Activated naive CD8-positive, alpha-beta T cell (primary cell): Measurements from ENCODE around the gene FASN.

Source experiments
- H3K27ac Mint-ChIP-seq: one replicate; pipeline ENCODE4 v1.8.0; 2021; ENCODE audit warnings: mixed read lengths
- H3K27me3 Mint-ChIP-seq: one replicate; pipeline ENCODE4 v1.8.0; 2021; ENCODE audit warnings: mixed read lengths
- H3K36me3 Mint-ChIP-seq: one replicate; pipeline ENCODE4 v1.8.0; 2021; ENCODE audit warnings: mixed read lengths
- H3K4me1 Mint-ChIP-seq: one replicate; pipeline ENCODE4 v1.8.0; 2021; ENCODE audit warnings: low read depth, mixed read lengths
- H3K4me3 Mint-ChIP-seq: one replicate; pipeline ENCODE4 v1.8.0; 2021; ENCODE audit warnings: mild to moderate bottlenecking, mixed read lengths
- H3K9me3 Mint-ChIP-seq: one replicate; pipeline ENCODE4 v1.8.0; 2021; ENCODE audit warnings: low read depth, mixed read lengths

FASN gene

DNA sequence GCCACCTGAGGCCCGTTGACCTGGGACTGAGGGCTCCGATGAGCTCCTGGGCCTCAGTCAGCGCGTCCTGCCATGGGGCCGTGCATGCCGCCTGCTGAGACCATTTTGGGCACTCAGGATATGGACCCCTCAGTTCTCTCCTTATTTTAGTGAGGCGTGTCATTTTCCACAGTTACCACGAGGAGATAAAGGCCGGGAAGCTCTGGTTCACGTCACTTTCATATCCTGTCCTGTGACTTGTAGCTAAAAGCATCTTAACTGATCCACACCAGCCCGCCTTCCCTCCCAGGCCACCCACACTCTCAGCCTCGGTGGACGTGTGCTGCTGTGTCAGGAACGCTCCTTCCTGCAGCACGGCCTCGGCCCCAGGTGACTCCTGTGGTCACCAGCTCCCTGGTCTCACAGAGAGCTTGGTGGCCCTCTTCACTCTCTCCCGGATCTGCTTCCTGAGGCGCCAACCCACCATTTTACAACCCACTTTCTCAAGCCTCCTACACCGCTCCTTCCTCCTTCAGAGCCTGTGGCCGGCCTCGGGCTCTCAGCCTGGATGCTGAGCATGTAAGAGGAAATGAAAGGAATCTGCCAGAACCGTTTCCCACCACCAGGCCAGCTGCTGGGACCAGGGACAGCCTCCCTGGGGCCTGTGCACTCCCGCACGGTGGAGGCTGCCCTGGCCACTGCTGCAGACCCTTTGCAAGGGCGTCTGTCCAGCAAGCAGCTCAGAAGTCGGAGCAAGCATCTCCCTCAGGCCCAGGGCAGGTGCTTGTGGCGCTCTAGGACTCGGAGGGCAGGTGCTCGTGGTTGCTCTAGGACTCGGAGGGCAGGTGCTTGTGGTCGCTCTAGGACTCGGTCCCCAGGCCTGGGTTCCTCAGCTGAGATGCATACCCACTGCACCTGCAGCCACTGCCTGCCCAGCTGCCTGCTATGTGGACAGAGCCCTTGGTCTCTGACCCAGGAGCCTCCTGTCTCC lies 23.9 kb upstream of the FASN start:
- Mint-ChIP-seq H3K9me3 (no peaks in the 10 kb centered on the region), H3K4me1 (peaks cover 64% of the 10 kb centered on the region), H3K27ac (peak overlapping the region; percentile 88), H3K27me3 (no peaks in the 10 kb centered on the region), H3K4me3 (peak overlapping the region; percentile 52), H3K36me3 (peaks cover 2% of the 10 kb centered on the region)

DNA sequence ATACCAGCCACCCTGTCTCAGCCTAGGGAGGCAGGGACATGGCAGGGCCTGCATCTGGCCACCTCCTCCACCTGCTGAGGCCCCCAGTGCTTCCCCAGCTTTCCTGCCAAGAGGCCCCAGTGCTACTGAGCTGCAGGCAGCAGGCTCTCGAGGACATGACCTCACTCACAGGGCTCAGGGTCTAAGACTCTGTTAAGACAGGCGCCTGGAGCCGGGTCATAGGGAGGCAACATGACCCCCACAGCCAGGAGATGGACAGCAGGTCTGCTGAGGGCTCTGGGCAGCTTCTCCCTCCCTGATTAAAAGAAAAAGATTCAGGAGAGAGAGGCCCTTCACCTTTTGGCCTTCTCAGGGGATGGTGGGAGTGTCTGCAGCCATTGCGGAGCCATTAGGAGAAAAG lies 23.2 kb upstream of the FASN start:
- no peaks in the 10 kb centered on the region for H3K27me3 Mint-ChIP-seq
- no peak overlapping the region for H3K4me3 Mint-ChIP-seq
- H3K9me3 Mint-ChIP-seq = no peaks in the 10 kb centered on the region
- no peak overlapping the region for H3K27ac Mint-ChIP-seq
- H3K4me1 Mint-ChIP-seq = peaks cover 57% of the 10 kb centered on the region
- H3K36me3 Mint-ChIP-seq = peaks cover 2% of the 10 kb centered on the region

DNA sequence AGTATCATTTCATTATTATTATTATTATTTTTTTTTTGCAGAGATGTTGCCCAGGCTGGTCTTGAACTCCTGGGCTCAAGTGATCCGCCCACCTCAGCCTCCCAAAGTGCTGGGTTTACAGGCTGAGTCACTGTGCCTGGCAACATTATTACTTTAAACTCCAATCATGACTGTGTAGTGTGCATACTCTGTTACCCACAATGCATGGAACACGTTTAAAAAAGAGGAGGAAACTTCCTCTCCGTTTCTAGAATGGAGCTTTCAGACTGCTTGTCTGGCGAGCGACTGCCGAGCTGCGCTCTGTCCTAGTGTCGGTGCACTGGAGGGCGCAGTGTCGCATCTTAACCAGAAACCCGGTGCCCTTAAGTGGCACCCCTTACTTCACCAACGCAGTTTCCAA lies 22.1 kb upstream of the FASN start:
- Mint-ChIP-seq H3K9me3 (no peaks in the 10 kb centered on the region), H3K4me3 (peak overlapping the region; percentile 48), H3K27ac (peak overlapping the region; percentile 83), H3K36me3 (peaks cover 2% of the 10 kb centered on the region), H3K27me3 (no peaks in the 10 kb centered on the region), H3K4me1 (peaks cover 50% of the 10 kb centered on the region)

GRCh38 chr17:82118815-82119380 lies 20.9 kb upstream of the FASN start:
- Mint-ChIP-seq H3K27ac (peak overlapping the region; percentile 16), H3K4me1 (peaks cover 38% of the 10 kb centered on the region), H3K9me3 (no peaks in the 10 kb centered on the region)

DNA sequence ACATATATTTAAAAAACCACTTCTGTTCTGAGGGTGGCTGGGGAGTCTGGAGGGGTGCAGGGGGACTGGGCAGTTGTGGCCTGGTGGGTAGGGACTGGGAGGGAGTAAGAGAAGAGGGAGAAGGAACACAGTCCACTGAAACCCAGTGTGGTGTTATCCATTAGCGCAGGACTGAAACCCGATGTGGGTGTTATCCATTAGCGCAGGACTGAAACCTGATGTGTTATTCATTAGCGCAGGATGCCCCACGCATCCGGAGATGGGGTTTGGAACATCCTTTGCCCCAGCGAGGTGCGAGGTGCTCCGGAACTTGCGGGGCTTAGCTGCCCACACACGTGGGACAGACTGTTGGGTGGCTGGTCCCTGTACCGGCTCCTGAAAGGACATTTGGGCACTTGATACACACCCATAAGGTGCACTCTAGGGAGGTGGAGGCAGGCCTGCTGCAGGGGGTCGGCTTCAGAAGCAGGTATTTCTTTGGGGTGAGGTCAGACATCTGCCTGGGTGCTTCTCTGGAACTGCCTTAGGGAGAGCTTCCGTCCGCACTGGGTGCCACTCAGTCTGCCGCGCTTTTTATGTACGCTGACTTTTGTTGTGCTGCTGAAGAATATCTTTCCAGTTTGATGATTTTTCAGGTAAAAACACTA lies 20.3 kb upstream of the FASN start:
- Mint-ChIP-seq H3K4me3 (no peak overlapping the region), H3K4me1 (peaks cover 33% of the 10 kb centered on the region), H3K27me3 (no peaks in the 10 kb centered on the region), H3K9me3 (no peaks in the 10 kb centered on the region), H3K36me3 (no peaks in the 10 kb centered on the region), H3K27ac (no peak overlapping the region)

More at GRCh38 chr17:82118815-82119380, 20.9 kb upstream of the FASN start:
- H3K27me3 Mint-ChIP-seq = no peaks in the 10 kb centered on the region
- H3K36me3 Mint-ChIP-seq = no peaks in the 10 kb centered on the region
- H3K4me3 Mint-ChIP-seq = no peak overlapping the region

DNA sequence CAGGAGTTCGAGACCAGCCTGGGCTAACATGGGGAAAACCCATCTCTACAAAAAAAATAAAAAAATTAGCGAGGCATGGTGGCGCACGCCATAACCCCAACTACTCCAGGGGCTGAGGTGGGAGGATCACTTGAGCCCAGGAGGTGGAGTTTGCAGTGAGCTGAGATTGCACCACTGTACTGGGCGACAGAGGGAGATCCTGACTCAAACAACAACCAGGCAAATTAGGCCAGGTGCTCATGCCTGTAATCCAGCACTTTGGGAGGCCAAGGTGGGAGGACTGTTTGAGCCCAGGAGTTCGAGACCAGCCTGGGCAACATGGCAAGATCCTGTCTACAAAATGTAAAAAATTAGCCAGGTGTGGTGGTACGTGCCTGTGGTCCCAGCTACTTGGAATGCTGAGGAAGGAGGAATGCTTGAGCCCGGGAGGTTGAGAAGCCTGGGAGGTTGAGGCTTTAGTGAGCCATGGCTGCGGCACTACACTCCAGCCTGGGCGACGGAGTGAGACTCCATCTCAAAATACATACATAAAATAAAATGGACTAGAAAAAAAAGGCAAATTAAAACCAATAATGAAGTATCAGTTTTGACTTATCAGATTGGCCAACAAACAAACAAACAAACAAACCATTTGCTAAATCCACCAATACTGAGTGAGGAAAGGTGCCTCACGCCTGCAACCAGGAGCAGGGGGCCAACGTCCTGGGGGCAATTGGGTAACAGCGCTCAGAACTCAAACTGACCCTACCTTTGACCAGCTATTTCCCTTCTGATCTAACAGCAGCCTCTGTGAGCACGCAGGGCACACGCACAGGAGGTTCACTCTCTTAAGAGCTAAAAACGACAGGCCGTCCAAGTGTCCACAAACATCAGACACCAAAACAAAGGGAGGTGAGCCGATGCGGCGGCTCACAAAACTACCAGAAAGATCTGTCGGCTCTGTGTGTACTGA lies 19.4 kb upstream of the FASN start:
- H3K27ac Mint-ChIP-seq = no peak overlapping the region
- H3K27me3 Mint-ChIP-seq = no peaks in the 10 kb centered on the region
- no peaks in the 10 kb centered on the region for H3K36me3 Mint-ChIP-seq
- H3K9me3 Mint-ChIP-seq = no peaks in the 10 kb centered on the region
- H3K4me1 Mint-ChIP-seq = peaks cover 27% of the 10 kb centered on the region
- H3K4me3 Mint-ChIP-seq = no peak overlapping the region

- no peak overlapping the region for H3K4me3 Mint-ChIP-seq
- no peak overlapping the region for H3K27ac Mint-ChIP-seq
- H3K4me1 Mint-ChIP-seq = peaks cover 17% of the 10 kb centered on the region
- no peaks in the 10 kb centered on the region for H3K9me3 Mint-ChIP-seq
- no peaks in the 10 kb centered on the region for H3K36me3 Mint-ChIP-seq
- no peaks in the 10 kb centered on the region for H3K27me3 Mint-ChIP-seq
Observed at GRCh38 chr17:82116246-82116645, 18.2 kb upstream of the FASN start.

DNA sequence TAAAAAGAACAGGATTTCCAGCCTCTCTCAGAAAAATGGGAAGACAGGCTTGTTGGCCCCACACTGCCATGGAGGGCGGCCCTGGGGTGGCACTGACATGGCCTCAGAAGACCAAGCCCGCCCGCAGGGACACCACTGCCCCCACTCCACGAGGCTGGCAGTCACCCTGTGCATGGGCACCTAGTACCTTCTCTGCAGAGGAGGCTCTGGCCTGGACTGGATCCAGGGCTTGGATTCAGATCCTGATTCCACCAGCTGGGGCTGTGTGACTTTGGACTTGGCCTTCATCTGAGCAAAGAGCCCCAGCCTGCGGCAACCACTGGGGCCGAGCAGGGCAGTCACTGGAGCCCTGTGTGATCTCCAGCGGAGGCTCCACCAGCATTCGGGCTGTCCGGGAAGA lies 16.8 kb upstream of the FASN start:
- H3K27ac Mint-ChIP-seq = no peak overlapping the region
- peaks cover 19% of the 10 kb centered on the region for H3K4me1 Mint-ChIP-seq
- no peaks in the 10 kb centered on the region for H3K36me3 Mint-ChIP-seq
- H3K9me3 Mint-ChIP-seq = no peaks in the 10 kb centered on the region
- no peak overlapping the region for H3K4me3 Mint-ChIP-seq
- H3K27me3 Mint-ChIP-seq = no peaks in the 10 kb centered on the region

DNA sequence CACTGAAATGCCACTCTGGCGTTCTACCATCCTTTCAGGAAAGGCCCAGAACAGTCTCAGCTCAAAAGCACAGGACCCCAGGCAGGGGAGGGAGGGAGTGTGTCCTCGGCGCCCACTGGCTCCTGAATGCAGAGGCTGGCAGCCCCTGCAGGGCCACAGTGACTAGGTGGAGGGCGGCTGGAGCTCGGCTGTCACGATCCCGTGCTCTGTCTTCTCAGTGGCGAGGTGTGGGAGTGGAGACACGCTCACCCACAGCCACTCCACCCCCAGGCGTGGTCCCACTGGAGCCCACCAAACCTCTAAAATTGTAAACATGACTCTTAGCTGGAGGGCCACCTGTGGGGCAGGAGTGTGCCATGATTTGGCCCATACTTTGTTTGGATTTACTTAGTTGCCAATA lies 16.4 kb upstream of the FASN start:
- Mint-ChIP-seq H3K27me3 (no peaks in the 10 kb centered on the region), H3K36me3 (no peaks in the 10 kb centered on the region), H3K27ac (no peak overlapping the region), H3K9me3 (no peaks in the 10 kb centered on the region), H3K4me3 (no peak overlapping the region), H3K4me1 (peaks cover 15% of the 10 kb centered on the region)

DNA sequence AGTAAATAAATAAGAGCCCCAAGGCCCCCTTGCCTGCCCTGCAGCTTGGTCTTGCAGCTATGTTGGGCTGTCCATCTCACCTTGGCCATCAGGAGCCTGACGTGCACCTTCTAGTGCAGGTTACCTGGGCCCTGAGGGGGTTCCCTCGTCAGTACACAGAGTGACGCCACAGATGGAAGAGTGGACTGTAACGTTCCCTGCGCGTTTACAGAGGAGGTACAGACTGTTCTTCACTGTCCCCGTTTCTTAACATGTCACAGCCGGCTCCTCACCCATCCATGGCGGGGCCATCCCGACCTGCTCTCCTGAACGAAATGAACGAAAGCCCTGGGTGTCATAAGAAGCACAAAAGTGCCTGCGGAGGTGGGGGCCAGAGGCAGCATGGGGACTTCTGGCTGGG lies 15.9 kb upstream of the FASN start:
- Mint-ChIP-seq H3K4me1 (peaks cover 12% of the 10 kb centered on the region), H3K36me3 (no peaks in the 10 kb centered on the region), H3K4me3 (no peak overlapping the region), H3K27ac (no peak overlapping the region), H3K9me3 (no peaks in the 10 kb centered on the region), H3K27me3 (no peaks in the 10 kb centered on the region)

GRCh38 chr17:82113422-82113821 lies 15.4 kb upstream of the FASN start:
- H3K4me1 Mint-ChIP-seq = peaks cover 13% of the 10 kb centered on the region
- H3K36me3 Mint-ChIP-seq = no peaks in the 10 kb centered on the region
- H3K27ac Mint-ChIP-seq = no peak overlapping the region
- no peaks in the 10 kb centered on the region for H3K9me3 Mint-ChIP-seq
- H3K4me3 Mint-ChIP-seq = no peak overlapping the region
- H3K27me3 Mint-ChIP-seq = no peaks in the 10 kb centered on the region

DNA sequence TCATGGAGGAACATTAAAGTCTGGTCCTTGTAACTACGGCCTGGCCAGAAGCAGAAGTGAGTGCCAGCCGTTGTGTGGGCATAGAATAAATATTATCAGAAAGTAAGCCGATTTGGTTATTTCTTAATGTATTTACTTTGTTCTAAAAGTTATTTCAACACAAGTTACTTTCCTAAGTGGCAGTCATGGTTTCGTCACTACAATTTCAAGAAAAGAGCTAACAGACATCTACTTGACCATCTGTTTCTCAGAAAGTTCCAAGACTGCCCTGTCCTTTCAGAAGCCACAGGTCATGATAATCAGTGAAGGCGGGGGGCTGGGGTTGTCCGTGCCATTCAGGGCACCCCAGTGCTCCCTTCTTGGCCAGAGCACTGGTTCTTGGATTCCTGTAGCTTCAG lies 14.9 kb upstream of the FASN start:
- H3K36me3 Mint-ChIP-seq = no peaks in the 10 kb centered on the region
- H3K4me3 Mint-ChIP-seq = no peak overlapping the region
- no peak overlapping the region for H3K27ac Mint-ChIP-seq
- H3K27me3 Mint-ChIP-seq = no peaks in the 10 kb centered on the region
- H3K9me3 Mint-ChIP-seq = no peaks in the 10 kb centered on the region
- H3K4me1 Mint-ChIP-seq = peaks cover 12% of the 10 kb centered on the region

- H3K36me3 Mint-ChIP-seq = no peaks in the 10 kb centered on the region
- H3K4me1 Mint-ChIP-seq = peaks cover 13% of the 10 kb centered on the region
- H3K27ac Mint-ChIP-seq = no peak overlapping the region
- H3K27me3 Mint-ChIP-seq = no peaks in the 10 kb centered on the region
- H3K4me3 Mint-ChIP-seq = no peak overlapping the region
- no peaks in the 10 kb centered on the region for H3K9me3 Mint-ChIP-seq
Observed at GRCh38 chr17:82112181-82112913, 14.3 kb upstream of the FASN start.

DNA sequence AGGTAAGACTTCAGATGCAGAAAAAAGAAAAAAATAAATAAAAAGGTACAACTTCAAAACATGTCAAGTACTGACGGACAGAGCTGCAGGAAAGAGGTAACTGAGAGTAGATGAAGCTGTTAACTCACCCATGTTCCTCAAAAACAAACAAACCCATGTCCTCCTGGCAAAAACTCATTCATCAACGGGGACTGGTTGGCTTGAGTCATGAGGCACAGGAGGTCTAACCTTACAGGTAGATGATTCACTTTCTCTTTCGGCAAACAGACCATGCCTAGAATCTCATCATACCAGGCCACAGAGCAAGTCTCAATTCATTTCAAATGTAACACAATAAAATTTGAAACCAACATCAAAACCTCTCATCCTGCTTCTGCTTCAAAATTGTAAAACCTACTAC lies 12.3 kb upstream of the FASN start:
- peaks cover 24% of the 10 kb centered on the region for H3K4me1 Mint-ChIP-seq
- H3K27me3 Mint-ChIP-seq = no peaks in the 10 kb centered on the region
- H3K9me3 Mint-ChIP-seq = no peaks in the 10 kb centered on the region
- no peaks in the 10 kb centered on the region for H3K36me3 Mint-ChIP-seq
- H3K27ac Mint-ChIP-seq = peak overlapping the region; percentile 58
- no peak overlapping the region for H3K4me3 Mint-ChIP-seq
